Measurements from ENCODE around the gene KRTAP7-1.

Gene KRTAP7-1

GRCh38 chr21:30838536-30838935 is 9.0 kb upstream of the KRTAP7-1 start:
- no peak for DNase-seq (ENCODE audit: low read depth)
- no peak overlapping the region for H3K4me3 ChIP-seq (ENCODE audit: low read depth, low read length)
- TF ChIP-seq MAX (IDR thresholded peaks at IDR 0.05; ENCODE audit: low read depth, low read length) (no peak), CTCF (IDR thresholded peaks at IDR 0.05; ENCODE audit: low read depth, low read length) (no peak), MYC (IDR thresholded peaks at IDR 0.05; ENCODE audit: low read depth, low read length) (no peak), POLR2A (IDR thresholded peaks at IDR 0.05; ENCODE audit: extremely low read depth, insufficient read length) (no peak)

DNA sequence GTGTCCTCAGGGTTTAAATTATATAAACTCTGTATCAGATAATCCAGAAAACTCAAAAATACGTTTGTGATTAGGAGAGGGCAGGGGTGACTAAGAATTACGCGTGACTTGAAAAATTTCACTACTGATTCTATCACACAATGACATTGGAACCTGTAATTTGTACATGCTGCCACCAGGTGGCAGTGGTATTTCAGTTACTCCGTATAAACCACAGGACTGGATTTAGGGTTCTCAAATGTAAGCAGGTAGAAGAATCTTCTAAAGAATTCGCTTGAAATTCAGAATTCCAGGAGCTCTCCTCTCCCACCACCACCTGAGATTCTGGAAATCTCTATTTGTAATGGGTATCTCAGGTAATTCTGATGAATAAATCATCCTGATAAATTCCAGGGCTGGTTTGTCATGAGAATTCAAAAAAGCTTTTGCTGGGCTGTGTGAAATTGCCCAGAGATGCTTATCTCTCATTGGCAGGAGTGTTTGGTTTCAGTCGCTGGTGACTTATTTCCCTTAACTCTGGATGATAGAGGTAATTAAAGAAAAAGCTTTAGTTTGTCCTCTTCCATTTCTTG is 1.7 kb upstream of the KRTAP7-1 start:
- TF ChIP-seq CTCF (IDR thresholded peaks at IDR 0.05; ENCODE audit: low read depth, low read length) (peak; percentile 60), POLR2A (IDR thresholded peaks at IDR 0.05; ENCODE audit: extremely low read depth, insufficient read length) (no peak)
- no peak overlapping the region for H3K4me3 ChIP-seq (ENCODE audit: low read depth, low read length)
- DNase-seq (ENCODE audit: low read depth), result peak; percentile 47

- H3K4me3 ChIP-seq (ENCODE audit: low read depth, low read length), result no peak overlapping the region
- TF ChIP-seq POLR2A (IDR thresholded peaks at IDR 0.05; ENCODE audit: extremely low read depth, insufficient read length), result no peak
- no peak for TF ChIP-seq MYC (IDR thresholded peaks at IDR 0.05; ENCODE audit: low read depth, low read length)
- no peak for TF ChIP-seq CTCF (IDR thresholded peaks at IDR 0.05; ENCODE audit: low read depth, low read length)
- no peak for TF ChIP-seq MAX (IDR thresholded peaks at IDR 0.05; ENCODE audit: low read depth, low read length)
- no peak for DNase-seq (ENCODE audit: low read depth)
These were observed 10.5 kb downstream of the KRTAP7-1 start for GRCh38 chr21:30818837-30819610.

- DNase-seq (ENCODE audit: low read depth), result no peak
- no peak within 1 kb of the TSS for H3K4me3 ChIP-seq (ENCODE audit: low read depth, low read length)
- TF ChIP-seq MAX (IDR thresholded peaks at IDR 0.05; ENCODE audit: low read depth, low read length) (no peak), MYC (IDR thresholded peaks at IDR 0.05; ENCODE audit: low read depth, low read length) (no peak)
These were observed 16.4 kb downstream of the KRTAP7-1 start, which contains the start of gene KRTAP8-1 for GRCh38 chr21:30813174-30813573. Gene KRTAP8-1 (minus strand): TSS chr21:30813274. CDS start chr21:30813220, 54 bp downstream.

DNA sequence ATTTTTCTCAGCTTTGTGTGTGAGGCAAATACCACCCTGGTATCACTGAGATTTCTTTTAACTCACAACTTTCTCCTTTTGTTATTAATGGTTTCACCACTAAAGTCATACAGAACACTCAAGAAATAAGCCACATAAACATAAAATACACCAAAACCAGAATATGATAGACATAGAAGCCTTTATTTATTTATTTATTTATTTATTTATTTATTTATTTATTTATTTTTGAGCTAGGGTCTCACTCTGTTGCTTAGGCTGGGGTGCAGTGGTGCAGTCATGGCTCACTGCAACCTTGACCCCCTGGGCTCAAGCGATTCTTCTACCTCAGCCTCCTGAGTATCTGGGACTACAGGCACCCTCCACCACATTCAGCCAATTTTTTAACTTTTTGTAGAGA is 29.0 kb downstream of the KRTAP7-1 start:
- DNase-seq (ENCODE audit: low read depth), result no peak
- H3K4me3 ChIP-seq (ENCODE audit: low read depth, low read length), result no peak overlapping the region
- TF ChIP-seq MYC (IDR thresholded peaks at IDR 0.05; ENCODE audit: low read depth, low read length) (no peak), POLR2A (IDR thresholded peaks at IDR 0.05; ENCODE audit: extremely low read depth, insufficient read length) (no peak), CTCF (IDR thresholded peaks at IDR 0.05; ENCODE audit: low read depth, low read length) (no peak), MAX (IDR thresholded peaks at IDR 0.05; ENCODE audit: low read depth, low read length) (no peak)

GRCh38 chr21:30793581-30794314 is 35.8 kb downstream of the KRTAP7-1 start:
- DNase-seq (ENCODE audit: low read depth), result no peak
- TF ChIP-seq MYC (IDR thresholded peaks at IDR 0.05; ENCODE audit: low read depth, low read length), result no peak
- TF ChIP-seq MAX (IDR thresholded peaks at IDR 0.05; ENCODE audit: low read depth, low read length), result no peak
- no peak for TF ChIP-seq CTCF (IDR thresholded peaks at IDR 0.05; ENCODE audit: low read depth, low read length)
- TF ChIP-seq POLR2A (IDR thresholded peaks at IDR 0.05; ENCODE audit: extremely low read depth, insufficient read length), result no peak
- no peak overlapping the region for H3K4me3 ChIP-seq (ENCODE audit: low read depth, low read length)

Data from NB4 (cell line).